ENCODE measurements around the gene TUBB2A.

DNA sequence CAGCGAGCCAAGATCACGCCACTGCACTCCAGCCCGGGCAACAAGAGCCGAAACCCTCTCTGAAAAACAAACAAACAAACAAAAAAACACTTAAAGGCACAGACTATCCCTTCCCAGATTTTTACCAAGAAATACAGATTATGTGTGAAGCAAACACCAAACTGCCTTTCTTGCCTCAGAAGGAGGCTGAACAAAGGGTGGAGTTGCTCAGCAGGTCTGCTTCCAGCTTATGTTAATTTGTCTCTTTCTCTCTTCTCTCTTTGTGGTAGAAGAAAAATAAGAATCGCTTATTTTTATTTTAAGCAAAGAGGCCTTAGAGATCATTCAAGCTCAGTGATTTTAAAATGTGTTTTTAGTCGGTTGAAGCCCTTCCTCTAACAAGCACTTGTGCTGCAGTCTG, 14.2 kb downstream of the TUBB2A start:
- TF ChIP-seq, protein P1, sequence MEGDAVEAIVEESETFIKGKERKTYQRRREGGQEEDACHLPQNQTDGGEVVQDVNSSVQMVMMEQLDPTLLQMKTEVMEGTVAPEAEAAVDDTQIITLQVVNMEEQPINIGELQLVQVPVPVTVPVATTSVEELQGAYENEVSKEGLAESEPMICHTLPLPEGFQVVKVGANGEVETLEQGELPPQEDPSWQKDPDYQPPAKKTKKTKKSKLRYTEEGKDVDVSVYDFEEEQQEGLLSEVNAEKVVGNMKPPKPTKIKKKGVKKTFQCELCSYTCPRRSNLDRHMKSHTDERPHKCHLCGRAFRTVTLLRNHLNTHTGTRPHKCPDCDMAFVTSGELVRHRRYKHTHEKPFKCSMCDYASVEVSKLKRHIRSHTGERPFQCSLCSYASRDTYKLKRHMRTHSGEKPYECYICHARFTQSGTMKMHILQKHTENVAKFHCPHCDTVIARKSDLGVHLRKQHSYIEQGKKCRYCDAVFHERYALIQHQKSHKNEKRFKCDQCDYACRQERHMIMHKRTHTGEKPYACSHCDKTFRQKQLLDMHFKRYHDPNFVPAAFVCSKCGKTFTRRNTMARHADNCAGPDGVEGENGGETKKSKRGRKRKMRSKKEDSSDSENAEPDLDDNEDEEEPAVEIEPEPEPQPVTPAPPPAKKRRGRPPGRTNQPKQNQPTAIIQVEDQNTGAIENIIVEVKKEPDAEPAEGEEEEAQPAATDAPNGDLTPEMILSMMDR (conservative IDR thresholded peaks at IDR 0.05; ENCODE audit: low read depth, low read length): no peak
- TF ChIP-seq EZH2phosphoT487 (IDR thresholded peaks at IDR 0.05; ENCODE audit: borderline replicate concordance, low read length) (no peak), EZH2 (IDR thresholded peaks at IDR 0.05; ENCODE audit: low read length, unreplicated experiment) (no peak)
